NOMO-1 treated with DMSO at 0.1 percent for 48 hours (cell line): ENCODE measurements around the gene ETNK2.
A peak's percentile ranks its signal among the peaks of the same experiment; 100 is the strongest.

Experiments
- DNase-seq: peaks from one replicate; lab custom pipeline; 2025; ENCODE audit not compliant: unreplicated experiment; lab: John Stamatoyannopoulos, UW

The ETNK2 gene

GRCh38 chr1:204128464-204128963, 23.3 kb downstream of the ETNK2 start:
- DNase-seq = peak; percentile 15

GRCh38 chr1:204127597-204128242, 24.1 kb downstream of the ETNK2 start:
- DNase-seq = peak; percentile 19

- no peak for DNase-seq
Measured at GRCh38 chr1:204126956-204127355, 24.9 kb downstream of the ETNK2 start.

GRCh38 chr1:204126386-204126785, 25.5 kb downstream of the ETNK2 start:
- peak; percentile 36 for DNase-seq

GRCh38 chr1:204125759-204126351, 26.0 kb downstream of the ETNK2 start:
- DNase-seq = no peak

GRCh38 chr1:204124639-204125038, 27.2 kb downstream of the ETNK2 start:
- no peak for DNase-seq

- DNase-seq = peak; percentile 2
Measured at GRCh38 chr1:204123376-204123775, 28.5 kb downstream of the ETNK2 start.

- DNase-seq = no peak
Measured at GRCh38 chr1:204121840-204122555, 29.8 kb downstream of the ETNK2 start.

- DNase-seq = no peak
Measured at GRCh38 chr1:204116539-204116938, 35.3 kb downstream of the ETNK2 start.

- DNase-seq = no peak
Measured at GRCh38 chr1:204115116-204115515, 36.7 kb downstream of the ETNK2 start.

GRCh38 chr1:204114606-204115005, 37.2 kb downstream of the ETNK2 start:
- DNase-seq = peak; percentile 72

GRCh38 chr1:204113896-204114295, 37.9 kb downstream of the ETNK2 start:
- peak; percentile 5 for DNase-seq

- no peak for DNase-seq
Measured at GRCh38 chr1:204112876-204113730, 38.7 kb downstream of the ETNK2 start.

GRCh38 chr1:204110894-204111633, 40.8 kb downstream of the ETNK2 start:
- no peak for DNase-seq

- no peak for DNase-seq
Measured at GRCh38 chr1:204108312-204109141, 43.3 kb downstream of the ETNK2 start.

GRCh38 chr1:204107892-204108291, 44.0 kb downstream of the ETNK2 start:
- no peak for DNase-seq

- DNase-seq = no peak
Measured at GRCh38 chr1:204106825-204107224, 45.0 kb downstream of the ETNK2 start.

GRCh38 chr1:204105131-204105515, 46.7 kb downstream of the ETNK2 start:
- no peak for DNase-seq

- no peak for DNase-seq
Measured at GRCh38 chr1:204104331-204105130, 47.3 kb downstream of the ETNK2 start.
